HAP-1 (cell line): ENCODE data around the gene ADAMTS17.
A peak's percentile ranks its signal among the peaks of the same experiment; 100 is the strongest.

ENCODE experiments used
- DNase-seq, 2 experiments: peaks; one replicate each; pipeline ENCODE4 v3.0.0-alpha.2; 2016 to 2020; ENCODE audit warnings: low spot score in 2 of 2
- H3K27me3 ChIP-seq: fragments of 250-450 bp; sonication (Bioruptor Pico); 2 replicates; pipeline ENCODE4 v1.5.1; 2020; ENCODE audit warnings: low read depth, mild to moderate bottlenecking, moderate library complexity
- H3K36me3 ChIP-seq: fragments of 250-450 bp; sonication (Bioruptor Pico); replicated peaks from 2 replicates; pipeline ENCODE4 v1.5.1; 2020; ENCODE audit warnings: mild to moderate bottlenecking
- H3K4me1 ChIP-seq: fragments of 250-450 bp; sonication (Bioruptor Pico); 2 replicates; pipeline ENCODE4 v1.5.1; 2020; ENCODE audit warnings: mild to moderate bottlenecking
- H3K4me3 ChIP-seq: fragments of 250-450 bp; sonication (Bioruptor Pico); 2 replicates; pipeline ENCODE4 v1.5.1; 2020; ENCODE audit warnings: mild to moderate bottlenecking, moderate library complexity
- H3K9me3 ChIP-seq: fragments of 250-450 bp; sonication (Bioruptor Pico); 2 replicates; pipeline ENCODE4 v1.5.1; 2020; ENCODE audit warnings: mild to moderate bottlenecking, moderate library complexity
- in situ Hi-C: fragments of 300-500 bp; cut with MboI; formaldehyde crosslinking; loops from 3 replicates; pipeline ENCODE4 v1.14.3; 2020; ENCODE audit warnings: low sequenced_read_pairs, inconsistent platforms, mixed read lengths

ADAMTS17 gene

GRCh38 chr15:100031665-100032357 lies 310.0 kb downstream of the ADAMTS17 start:
- Histone ChIP-seq H3K36me3 (no peaks in the 10 kb centered on the region), H3K9me3 (peaks cover 4% of the 10 kb centered on the region), H3K4me1 (no peaks in the 10 kb centered on the region), H3K4me3 (no peak overlapping the region), H3K27me3 (no peaks in the 10 kb centered on the region)
- in situ Hi-C loops: no loop called here
- DNase-seq: no peak

- peaks cover 4% of the 10 kb centered on the region for H3K9me3 ChIP-seq
- no peaks in the 10 kb centered on the region for H3K4me1 ChIP-seq
- no peak for DNase-seq
- no peak overlapping the region for H3K4me3 ChIP-seq
- H3K36me3 ChIP-seq: no peaks in the 10 kb centered on the region
- H3K27me3 ChIP-seq: no peaks in the 10 kb centered on the region
- in situ Hi-C loops: no loop called here
Observed at GRCh38 chr15:100030586-100031229, 311.1 kb downstream of the ADAMTS17 start.

- Histone ChIP-seq H3K27me3 (no peaks in the 10 kb centered on the region), H3K4me1 (no peaks in the 10 kb centered on the region), H3K9me3 (peaks cover 4% of the 10 kb centered on the region), H3K36me3 (no peaks in the 10 kb centered on the region), H3K4me3 (no peak overlapping the region)
- DNase-seq: no peak
- in situ Hi-C loops: no loop called here
Observed at GRCh38 chr15:100029868-100030479, 311.8 kb downstream of the ADAMTS17 start.

GRCh38 chr15:100029045-100029444 lies 312.7 kb downstream of the ADAMTS17 start:
- in situ Hi-C loops: no loop called here
- Histone ChIP-seq H3K4me3 (no peak overlapping the region), H3K27me3 (no peaks in the 10 kb centered on the region), H3K4me1 (no peaks in the 10 kb centered on the region), H3K36me3 (no peaks in the 10 kb centered on the region), H3K9me3 (peaks cover 4% of the 10 kb centered on the region)
- DNase-seq: no peak

GRCh38 chr15:100026041-100026440 lies 315.7 kb downstream of the ADAMTS17 start:
- H3K36me3 ChIP-seq: no peaks in the 10 kb centered on the region
- H3K27me3 ChIP-seq: no peaks in the 10 kb centered on the region
- H3K4me3 ChIP-seq: no peak overlapping the region
- in situ Hi-C loops: no loop called here
- no peak for DNase-seq
- H3K9me3 ChIP-seq: peaks cover 4% of the 10 kb centered on the region
- no peaks in the 10 kb centered on the region for H3K4me1 ChIP-seq

- Histone ChIP-seq H3K4me3 (no peak overlapping the region), H3K27me3 (no peaks in the 10 kb centered on the region), H3K36me3 (no peaks in the 10 kb centered on the region), H3K9me3 (peaks cover 4% of the 10 kb centered on the region), H3K4me1 (no peaks in the 10 kb centered on the region)
- in situ Hi-C loops: no loop called here
- DNase-seq: no peak
Observed at GRCh38 chr15:100022806-100023205, 319.0 kb downstream of the ADAMTS17 start.

DNA sequence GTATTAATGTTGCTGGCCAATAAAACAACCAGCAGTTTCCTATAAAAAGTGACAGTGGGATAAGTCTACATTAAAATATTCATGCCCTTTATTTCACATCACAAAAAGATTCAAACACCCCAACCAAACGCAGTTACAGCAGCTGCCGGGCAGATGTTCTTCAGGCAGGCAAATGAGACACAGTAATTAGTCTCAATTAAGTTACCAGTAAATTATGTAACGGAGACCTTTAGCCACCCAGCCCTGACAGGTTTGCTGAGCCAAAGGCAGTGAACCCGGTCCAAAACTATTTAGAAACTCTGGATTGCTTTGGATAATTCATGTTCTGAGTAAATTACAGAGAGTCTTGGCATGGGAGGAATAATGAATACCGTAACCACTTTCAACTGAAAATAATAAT lies 319.4 kb downstream of the ADAMTS17 start:
- no peak for DNase-seq
- Histone ChIP-seq H3K36me3 (no peaks in the 10 kb centered on the region), H3K4me3 (no peak overlapping the region), H3K9me3 (peaks cover 2% of the 10 kb centered on the region), H3K27me3 (no peaks in the 10 kb centered on the region), H3K4me1 (no peaks in the 10 kb centered on the region)
- in situ Hi-C loops: no loop called here

GRCh38 chr15:100021653-100022052 lies 320.1 kb downstream of the ADAMTS17 start:
- in situ Hi-C loops: no loop called here

DNA sequence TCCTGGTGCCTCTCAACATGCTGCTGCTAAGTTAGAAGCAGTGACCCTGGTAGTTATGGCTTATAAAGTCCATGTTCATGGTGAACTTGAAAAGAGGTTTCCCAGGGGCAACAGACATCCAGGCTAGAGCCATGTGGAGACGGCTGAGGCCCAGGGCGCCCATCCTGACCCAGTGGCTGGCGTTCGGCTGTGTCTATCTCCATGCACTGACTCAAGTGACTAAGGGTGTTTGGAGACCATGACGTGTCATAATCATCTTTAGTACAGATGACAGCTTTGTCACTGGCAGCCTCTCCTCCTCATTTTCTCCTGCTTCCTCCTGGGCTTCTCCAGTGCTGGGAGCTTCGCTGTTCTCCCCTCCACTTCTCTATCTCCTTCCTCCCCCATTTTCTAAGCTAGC lies 321.2 kb downstream of the ADAMTS17 start:
- in situ Hi-C loops: no loop called here
- H3K36me3 ChIP-seq: no peaks in the 10 kb centered on the region

More at GRCh38 chr15:100021653-100022052, 320.1 kb downstream of the ADAMTS17 start:
- H3K4me1 ChIP-seq: no peaks in the 10 kb centered on the region
- no peaks in the 10 kb centered on the region for H3K36me3 ChIP-seq
- no peaks in the 10 kb centered on the region for H3K27me3 ChIP-seq
- no peak for DNase-seq
- H3K9me3 ChIP-seq: no peaks in the 10 kb centered on the region
- no peak overlapping the region for H3K4me3 ChIP-seq

DNA sequence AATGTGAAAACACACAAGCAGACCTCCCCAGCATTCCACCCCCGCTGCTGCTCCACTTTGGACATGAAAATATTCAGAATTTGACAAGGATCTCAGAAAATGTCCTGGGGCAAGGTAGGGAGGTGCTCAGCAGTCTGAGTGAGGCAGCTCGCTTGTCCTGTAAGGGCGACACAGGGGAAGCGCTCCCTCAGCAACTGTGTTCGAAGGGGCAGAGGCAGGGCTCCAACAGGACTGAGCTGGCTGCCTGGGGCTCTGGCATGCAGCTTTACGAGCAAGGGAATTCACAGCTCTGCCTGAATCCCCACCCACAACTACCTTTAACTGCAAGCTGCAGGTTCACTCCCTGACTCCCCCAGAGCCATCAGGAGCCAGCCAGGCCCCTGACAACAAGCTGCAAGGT lies 321.6 kb downstream of the ADAMTS17 start:
- H3K4me3 ChIP-seq: no peak overlapping the region
- H3K27me3 ChIP-seq: no peaks in the 10 kb centered on the region
- no peaks in the 10 kb centered on the region for H3K9me3 ChIP-seq
- no peak for DNase-seq
- in situ Hi-C loops: no loop called here
- no peaks in the 10 kb centered on the region for H3K4me1 ChIP-seq
- no peaks in the 10 kb centered on the region for H3K36me3 ChIP-seq

More for the DNA sequence above, 321.2 kb downstream of the ADAMTS17 start:
- Histone ChIP-seq H3K4me1 (no peaks in the 10 kb centered on the region), H3K4me3 (no peak overlapping the region), H3K27me3 (no peaks in the 10 kb centered on the region), H3K9me3 (no peaks in the 10 kb centered on the region)
- DNase-seq: no peak

- Histone ChIP-seq H3K9me3 (no peaks in the 10 kb centered on the region), H3K4me3 (no peak overlapping the region), H3K36me3 (no peaks in the 10 kb centered on the region), H3K27me3 (no peaks in the 10 kb centered on the region), H3K4me1 (no peaks in the 10 kb centered on the region)
- in situ Hi-C loops: no loop called here
- DNase-seq: no peak
Observed at GRCh38 chr15:100019601-100020000, 322.2 kb downstream of the ADAMTS17 start.

DNA sequence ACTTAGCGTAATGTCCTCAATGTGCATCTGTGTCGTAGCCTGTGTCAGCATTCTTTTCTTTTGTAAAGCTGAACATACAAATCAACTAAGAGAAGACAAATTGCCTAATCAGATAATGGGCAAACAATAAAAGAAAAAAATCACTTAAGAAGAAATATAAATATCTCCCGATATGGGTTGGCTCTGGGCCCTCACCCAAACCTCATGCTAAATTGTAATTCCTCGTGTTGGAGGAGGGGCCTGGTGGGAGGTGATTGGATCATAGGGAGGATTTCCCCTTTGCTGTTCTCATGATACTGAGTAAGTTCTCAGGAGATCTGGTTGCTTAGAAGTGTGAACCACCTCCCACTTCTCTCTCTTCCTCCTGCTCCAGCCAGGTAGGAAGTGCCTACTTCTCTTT lies 323.6 kb downstream of the ADAMTS17 start:
- in situ Hi-C loops: no loop called here
- H3K27me3 ChIP-seq: no peaks in the 10 kb centered on the region

GRCh38 chr15:100017140-100017539 lies 324.6 kb downstream of the ADAMTS17 start:
- in situ Hi-C loops: no loop called here

More for the DNA sequence above, 323.6 kb downstream of the ADAMTS17 start:
- Histone ChIP-seq H3K4me1 (no peaks in the 10 kb centered on the region), H3K9me3 (no peaks in the 10 kb centered on the region), H3K36me3 (no peaks in the 10 kb centered on the region), H3K4me3 (no peak overlapping the region)
- no peak for DNase-seq

DNA sequence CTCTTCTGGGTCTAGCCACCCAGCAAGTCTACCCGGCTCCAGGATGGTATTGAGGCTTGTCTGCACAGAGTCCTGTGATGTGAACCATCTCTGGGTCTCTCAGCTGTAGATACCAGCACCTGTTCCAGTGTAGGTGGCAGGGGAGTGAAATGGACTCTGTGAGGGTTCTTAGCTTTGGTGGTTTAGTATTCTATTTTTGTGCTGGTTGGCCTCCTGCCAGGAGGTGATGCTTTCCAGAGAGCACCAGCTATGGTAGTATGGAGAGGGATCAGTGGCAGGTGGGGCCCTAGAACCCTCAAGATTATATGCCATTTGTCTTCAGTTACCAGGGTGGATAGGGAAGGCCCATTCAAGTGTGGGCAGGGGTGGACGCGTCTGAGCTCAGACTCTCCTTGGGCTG lies 325.1 kb downstream of the ADAMTS17 start:
- Histone ChIP-seq H3K27me3 (no peaks in the 10 kb centered on the region), H3K4me3 (no peak overlapping the region), H3K4me1 (no peaks in the 10 kb centered on the region), H3K9me3 (no peaks in the 10 kb centered on the region), H3K36me3 (no peaks in the 10 kb centered on the region)
- in situ Hi-C loops: no loop called here
- no peak for DNase-seq

More at GRCh38 chr15:100017140-100017539, 324.6 kb downstream of the ADAMTS17 start:
- H3K9me3 ChIP-seq: no peaks in the 10 kb centered on the region
- H3K27me3 ChIP-seq: no peaks in the 10 kb centered on the region
- H3K36me3 ChIP-seq: no peaks in the 10 kb centered on the region
- peak in 1 of 2 experiments; percentile 17 for DNase-seq
- no peaks in the 10 kb centered on the region for H3K4me1 ChIP-seq
- H3K4me3 ChIP-seq: no peak overlapping the region
